ENCODE results near the gene ADARB1. TPM values are rescaled to one million over a fixed set of nuclear protein-coding genes. Genes with fewer than 3 reads are reported as not detected.

Gene ADARB1
- total RNA-seq, 1 experiment from 2014 or later, result 15.8 TPM

GRCh38 chr21:45122030-45122429 lies 47.6 kb downstream of the ADARB1 start:
- Histone ChIP-seq H3K4me1 (ENCODE audit: insufficient read depth, low read length) (no peaks in the 10 kb centered on the region), H3K79me2 (ENCODE audit: insufficient read depth, low read length) (no peaks in the 10 kb centered on the region), H2BK5ac (ENCODE audit: insufficient read length, low read length) (no peak overlapping the region), H3K4me2 (ENCODE audit: insufficient read depth, insufficient read length, low read length) (no peak overlapping the region), H3T11ph (ENCODE audit: low read length) (no peak overlapping the region), H3K23ac (ENCODE audit: insufficient read length, low read depth, low read length) (no peak overlapping the region), H2AFZ (ENCODE audit: low read length) (no peak overlapping the region), H4K8ac (replicated peaks; ENCODE audit: insufficient read length, low read depth, low read length) (no peak overlapping the region), H2BK20ac (ENCODE audit: low read depth, low read length, poor library complexity, severe bottlenecking) (no peak overlapping the region), H4K91ac (ENCODE audit: insufficient read length, low read depth, low read length) (no peak overlapping the region), H3K79me1 (ENCODE audit: insufficient read depth, low read depth, low read length, poor library complexity, severe bottlenecking) (no peaks in the 10 kb centered on the region), H3K9me3 (ENCODE audit: control insufficient read depth, low read depth, low read length) (no peaks in the 10 kb centered on the region), H2BK15ac (ENCODE audit: low read depth, low read length) (no peak overlapping the region), H2AK5ac (ENCODE audit: insufficient read length, low read length) (no peak overlapping the region), H3K4ac (ENCODE audit: low read depth, low read length) (no peak overlapping the region), H3K23me2 (ENCODE audit: insufficient read length, low read depth, low read length, poor library complexity, severe bottlenecking) (no peaks in the 10 kb centered on the region), H3K18ac (ENCODE audit: insufficient read length, low read depth, low read length) (no peak overlapping the region), H3K56ac (ENCODE audit: insufficient read length, low read depth, low read length) (no peak overlapping the region), H4K5ac (ENCODE audit: insufficient read length, low read depth, low read length) (no peak overlapping the region), H3K27ac (ENCODE audit: insufficient read length, low read depth, low read length) (no peak overlapping the region), H2BK120ac (ENCODE audit: low read depth, low read length, poor library complexity, severe bottlenecking) (no peak overlapping the region), H3K27me3 (ENCODE audit: insufficient read depth, low read length) (no peaks in the 10 kb centered on the region), H3K9ac (ENCODE audit: extremely low read depth, insufficient read length, low read length) (no peak overlapping the region), H4K20me1 (ENCODE audit: control insufficient read depth, insufficient read depth, insufficient read length) (no peaks in the 10 kb centered on the region), H3K14ac (ENCODE audit: insufficient read depth, low read length) (no peak overlapping the region), H2BK12ac (ENCODE audit: insufficient read length, low read depth, low read length) (no peak overlapping the region)
- H3K27me3 Mint-ChIP-seq (ENCODE audit: low read depth), result no peaks in the 10 kb centered on the region; the same call in none of the 2 replicates
- no peak overlapping the region for H3K4me3 Mint-ChIP-seq
- H3K4me1 Mint-ChIP-seq, result peaks cover 0 to 5% of the 10 kb centered on the region in 2 experiments; a peak in 3 of 4 replicates
- no peak for DNase-seq
- H3K36me3 Mint-ChIP-seq (ENCODE audit: insufficient read depth in 1 of 3, low read depth in 3 of 3), result no peaks in the 10 kb centered on the region
- no CpG with 5 or more reads among the region's 6 CpGs for WGBS (ENCODE audit: extremely low coverage, insufficient read length, low lambda C conversion rate)
- H3K9me3 Mint-ChIP-seq, result no peaks in the 10 kb centered on the region
- no peak overlapping the region for H3K27ac Mint-ChIP-seq
- TF ChIP-seq CTCF (conservative IDR thresholded peaks at IDR 0.05), result no peak
